ENCODE results near the gene SLC45A1. TPM values are rescaled to one million over a fixed set of nuclear protein-coding genes. Genes with fewer than 3 reads are reported as not detected.
"Not testable (repeated sequence)": the region's sequence is repeated elsewhere in the genome, so short reads cannot be mapped to it uniquely, and the experiment has no call there.

The SLC45A1 gene
- total RNA-seq, 1 experiment from 2014 or later: 2.5 TPM

DNA sequence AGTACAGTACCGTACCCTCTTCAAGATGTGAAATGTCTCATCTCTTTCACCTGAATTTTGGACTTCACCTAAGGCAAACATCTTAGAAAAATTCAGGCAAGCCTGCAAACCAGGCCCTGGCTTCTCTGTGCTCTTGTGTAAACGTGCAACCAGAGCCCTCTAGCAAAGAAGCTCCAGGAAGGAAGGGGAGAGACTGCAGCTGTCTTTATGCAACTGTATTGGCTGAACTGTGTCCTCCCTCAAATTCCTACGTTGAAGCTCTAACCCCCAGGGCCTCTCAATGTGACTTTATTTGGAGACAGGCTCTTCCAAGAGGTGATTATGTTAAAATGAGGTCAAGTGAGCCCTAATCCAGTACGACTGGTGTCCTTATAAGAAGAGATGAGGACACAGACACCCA is 60.3 kb downstream of the SLC45A1 start:
- Histone ChIP-seq H3K36me3 (peaks cover 31% of the 10 kb centered on the region), H3K27ac (no peak overlapping the region)

DNA sequence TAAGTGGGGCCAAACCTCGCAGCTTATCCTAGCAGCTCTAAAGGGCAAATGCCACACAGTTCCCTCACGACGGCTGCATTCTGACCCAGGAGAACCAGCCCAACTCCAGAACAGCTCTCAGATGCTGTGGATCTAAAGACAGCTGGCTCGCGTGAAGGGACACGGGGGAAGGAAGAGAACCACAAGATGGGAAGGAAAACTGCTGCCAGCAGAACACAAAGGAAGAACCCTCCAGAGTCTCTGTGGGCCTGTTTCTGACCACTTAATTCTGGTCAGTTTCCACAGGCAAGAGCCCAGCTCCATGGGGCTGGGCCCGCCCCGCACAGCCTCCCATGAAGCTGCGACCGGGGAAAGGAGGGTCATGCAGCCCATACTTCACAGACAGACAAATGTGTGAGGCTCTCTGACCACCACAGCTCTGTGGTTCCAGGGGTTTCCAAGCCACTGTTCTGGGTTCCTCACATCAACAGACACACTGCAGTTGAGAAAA is 61.1 kb downstream of the SLC45A1 start:
- Histone ChIP-seq H3K9me3 (replicated peaks) (no peaks in the 10 kb centered on the region), H3K27ac (no peak overlapping the region), H3K4me3 (no peak overlapping the region), H3K27me3 (replicated peaks) (no peaks in the 10 kb centered on the region), H3K36me3 (peaks cover 34% of the 10 kb centered on the region), H3K4me1 (replicated peaks) (peaks cover 12% of the 10 kb centered on the region)
- no peak for DNase-seq (ENCODE audit: low read depth in 1 of 2, low spot score in 2 of 2)

More for the DNA sequence above, 60.3 kb downstream of the SLC45A1 start:
- peaks cover 20% of the 10 kb centered on the region for H3K4me1 ChIP-seq (replicated peaks)
- H3K4me3 ChIP-seq: no peak overlapping the region
- H3K9me3 ChIP-seq (replicated peaks): no peaks in the 10 kb centered on the region
- no peaks in the 10 kb centered on the region for H3K27me3 ChIP-seq (replicated peaks)
- DNase-seq (ENCODE audit: low read depth in 1 of 2, low spot score in 2 of 2): no peak

DNA sequence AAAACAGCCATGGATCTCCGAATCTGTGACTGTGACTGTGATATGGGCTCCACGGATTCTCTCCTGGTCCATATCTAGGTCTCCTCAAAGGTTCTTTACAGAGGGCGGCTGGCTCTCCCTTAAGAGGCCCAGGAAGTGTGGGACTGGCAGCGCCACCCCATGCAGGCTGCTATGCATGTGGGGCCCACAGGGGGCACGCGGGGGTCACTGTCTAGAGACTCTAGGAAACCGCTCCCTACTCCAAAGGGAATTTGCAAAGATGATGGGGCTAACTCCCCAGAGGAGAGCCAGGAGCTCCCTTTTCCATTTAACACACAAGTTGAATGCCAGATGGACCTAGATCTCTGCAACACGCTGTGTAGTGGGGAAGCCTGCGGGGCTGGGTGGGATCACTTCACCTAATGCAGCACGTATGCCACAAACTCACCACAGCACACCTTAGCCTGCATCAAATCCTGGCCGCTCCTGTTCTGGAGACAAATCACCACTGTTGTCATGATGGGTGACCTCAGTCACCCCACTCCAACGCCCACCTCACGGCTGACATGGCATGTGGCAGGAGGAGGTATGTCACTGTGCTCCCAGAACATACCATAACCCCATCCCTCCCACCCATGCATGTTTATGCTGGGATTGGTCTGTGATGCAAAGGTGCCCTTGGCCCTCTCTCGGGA is 61.7 kb downstream of the SLC45A1 start:
- no peak overlapping the region for H3K27ac ChIP-seq
- H3K4me3 ChIP-seq: no peak overlapping the region
- no peaks in the 10 kb centered on the region for H3K9me3 ChIP-seq (replicated peaks)
- no peaks in the 10 kb centered on the region for H3K27me3 ChIP-seq (replicated peaks)
- peaks cover 34% of the 10 kb centered on the region for H3K36me3 ChIP-seq
- H3K4me1 ChIP-seq (replicated peaks): peaks cover 11% of the 10 kb centered on the region
- DNase-seq (ENCODE audit: low read depth in 1 of 2, low spot score in 2 of 2): no peak

DNA sequence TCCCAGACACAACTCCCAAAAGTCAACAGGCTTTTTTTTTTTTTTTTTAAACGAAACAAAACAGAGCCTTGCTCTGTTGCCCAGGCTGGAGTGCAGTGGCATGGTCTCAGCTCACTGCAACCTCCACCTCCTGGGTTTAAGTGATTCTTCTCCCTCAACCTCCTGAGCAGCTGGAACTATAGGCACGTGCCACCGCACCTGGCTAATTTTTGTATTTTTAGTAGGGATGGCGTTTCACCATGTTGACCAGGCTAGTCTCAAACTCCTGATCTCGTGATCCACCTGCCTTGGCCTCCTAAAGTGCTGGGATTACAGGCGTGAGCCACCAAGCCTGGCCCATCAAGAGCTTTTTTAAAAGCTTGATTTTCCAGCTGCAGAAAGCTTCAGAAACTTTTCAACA is 62.4 kb downstream of the SLC45A1 start:
- not testable (repeated sequence) for H3K4me1 ChIP-seq (replicated peaks); H3K4me3 ChIP-seq; DNase-seq (ENCODE audit: low read depth in 1 of 2, low spot score in 2 of 2); H3K9me3 ChIP-seq (replicated peaks); H3K27ac ChIP-seq; H3K27me3 ChIP-seq (replicated peaks)
- H3K36me3 ChIP-seq: peaks cover 37% of the 10 kb centered on the region

DNA sequence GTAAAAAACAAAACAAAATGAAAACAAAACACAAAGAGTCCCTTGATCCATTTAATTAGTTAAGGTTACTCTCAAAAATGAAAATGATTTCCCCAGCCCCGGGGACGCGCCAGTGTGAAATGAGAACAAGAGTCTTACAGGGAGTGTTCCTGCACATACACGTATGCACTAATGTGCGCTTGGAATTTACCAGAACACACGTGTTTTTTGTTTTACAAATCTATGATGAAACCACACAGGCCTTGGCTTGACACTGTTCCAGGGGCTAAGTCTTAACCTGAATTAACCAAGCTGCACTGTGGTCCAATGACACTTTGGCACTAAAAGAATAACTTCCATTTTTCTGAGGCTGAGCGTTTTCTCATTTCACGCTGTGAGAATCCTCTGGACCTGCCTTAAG is 63.7 kb downstream of the SLC45A1 start:
- no peak for DNase-seq (ENCODE audit: low read depth in 1 of 2, low spot score in 2 of 2)
- Histone ChIP-seq H3K4me1 (replicated peaks) (peaks cover 10% of the 10 kb centered on the region), H3K27ac (no peak overlapping the region), H3K4me3 (no peak overlapping the region), H3K9me3 (replicated peaks) (no peaks in the 10 kb centered on the region), H3K36me3 (peaks cover 39% of the 10 kb centered on the region), H3K27me3 (replicated peaks) (no peaks in the 10 kb centered on the region)

DNA sequence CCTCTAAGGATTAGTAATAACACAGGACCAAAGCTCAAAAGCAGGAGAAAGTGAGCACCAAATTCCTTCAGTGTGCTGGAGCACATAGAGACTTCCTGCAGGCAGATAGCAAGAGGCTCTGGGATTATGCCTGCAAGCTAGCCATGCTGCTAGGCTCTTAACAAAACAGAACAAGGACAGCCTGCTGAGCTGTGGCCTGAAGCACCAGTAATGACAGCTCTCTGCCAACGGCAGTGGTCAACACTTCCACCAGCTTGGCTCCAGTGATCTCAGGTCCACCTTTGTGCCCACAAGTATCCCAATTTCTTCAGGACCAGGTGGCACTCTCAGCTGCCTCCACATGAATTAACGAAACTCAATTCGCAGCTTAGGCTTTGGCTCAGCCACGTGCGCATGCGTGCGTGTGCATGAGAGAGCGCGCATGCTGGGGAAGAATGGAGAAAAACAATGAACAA is 64.2 kb downstream of the SLC45A1 start:
- no peaks in the 10 kb centered on the region for H3K27me3 ChIP-seq (replicated peaks)
- no peak overlapping the region for H3K27ac ChIP-seq
- H3K9me3 ChIP-seq (replicated peaks): no peaks in the 10 kb centered on the region
- H3K4me1 ChIP-seq (replicated peaks): peaks cover 10% of the 10 kb centered on the region
- peaks cover 39% of the 10 kb centered on the region for H3K36me3 ChIP-seq
- DNase-seq (ENCODE audit: low read depth in 1 of 2, low spot score in 2 of 2): no peak
- no peak overlapping the region for H3K4me3 ChIP-seq

DNA sequence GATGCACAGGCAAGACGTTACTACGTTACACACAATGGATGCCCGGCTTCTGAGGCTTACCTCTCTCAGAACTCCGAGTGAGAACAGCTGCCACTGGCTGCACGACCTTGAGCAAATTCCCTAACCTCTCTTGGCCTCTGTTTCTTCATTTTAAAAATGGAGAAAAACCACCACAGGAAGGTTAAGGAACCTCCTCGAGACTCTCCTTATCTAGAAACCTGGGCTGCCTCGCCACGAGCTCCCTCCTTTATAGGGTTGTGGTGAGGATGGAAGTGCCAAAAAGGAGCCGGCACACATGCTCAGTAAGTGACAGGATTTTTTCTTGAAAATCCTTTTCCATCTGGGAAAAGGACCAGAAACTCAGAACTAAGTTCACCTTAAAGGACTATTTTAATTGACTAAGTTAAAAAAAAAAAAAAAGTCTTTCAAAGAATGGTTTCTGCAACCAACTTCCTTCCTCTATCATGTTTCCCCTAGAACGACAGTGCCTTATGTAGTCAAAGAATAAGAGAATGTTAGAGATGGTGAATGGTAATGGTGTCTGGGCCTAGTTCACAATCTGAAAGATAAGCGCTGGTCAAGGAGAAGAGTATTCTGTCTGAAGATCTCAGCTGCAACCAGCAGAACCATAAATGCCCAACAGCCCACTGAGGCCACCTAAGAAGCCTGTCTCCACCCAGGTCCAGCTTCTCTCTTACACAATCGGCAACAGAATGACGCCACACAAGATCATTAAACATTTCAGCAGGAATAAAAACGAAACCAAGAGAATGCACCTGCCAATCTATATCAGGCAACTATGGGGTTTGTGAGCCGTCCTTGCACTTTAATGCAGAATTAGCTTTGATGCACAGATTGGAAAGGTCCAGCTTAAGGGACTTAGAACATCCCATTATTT is 64.9 kb downstream of the SLC45A1 start:
- Histone ChIP-seq H3K36me3 (peaks cover 32% of the 10 kb centered on the region), H3K4me3 (no peak overlapping the region), H3K4me1 (replicated peaks) (peaks cover 10% of the 10 kb centered on the region), H3K27ac (no peak overlapping the region), H3K27me3 (replicated peaks) (no peaks in the 10 kb centered on the region), H3K9me3 (replicated peaks) (no peaks in the 10 kb centered on the region)
- no peak for DNase-seq (ENCODE audit: low read depth in 1 of 2, low spot score in 2 of 2)

DNA sequence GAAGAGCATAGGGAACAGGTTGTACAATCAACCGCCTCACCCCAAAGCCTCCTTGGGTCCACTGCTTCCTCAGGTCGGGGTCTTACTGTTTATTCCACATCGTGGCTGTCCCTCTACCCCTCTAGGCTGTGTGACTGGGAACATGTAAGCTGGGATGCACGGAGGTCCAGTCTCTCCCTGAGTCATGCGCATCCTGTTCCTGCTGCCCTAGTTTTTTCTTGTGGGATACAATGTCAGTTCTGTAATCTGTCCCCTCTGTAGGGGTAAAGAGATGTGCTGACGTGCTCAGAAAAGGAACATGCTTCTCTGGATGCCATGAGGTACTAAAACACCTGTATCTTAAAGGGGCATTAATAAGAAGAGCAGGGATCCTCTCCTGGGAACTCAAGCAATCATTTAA is 66.2 kb downstream of the SLC45A1 start:
- peaks cover 31% of the 10 kb centered on the region for H3K36me3 ChIP-seq
- no peaks in the 10 kb centered on the region for H3K9me3 ChIP-seq (replicated peaks)
- H3K4me3 ChIP-seq: no peak overlapping the region
- H3K27ac ChIP-seq: no peak overlapping the region
- H3K27me3 ChIP-seq (replicated peaks): no peaks in the 10 kb centered on the region
- no peak for DNase-seq (ENCODE audit: low read depth in 1 of 2, low spot score in 2 of 2)
- H3K4me1 ChIP-seq (replicated peaks): peaks cover 10% of the 10 kb centered on the region

DNA sequence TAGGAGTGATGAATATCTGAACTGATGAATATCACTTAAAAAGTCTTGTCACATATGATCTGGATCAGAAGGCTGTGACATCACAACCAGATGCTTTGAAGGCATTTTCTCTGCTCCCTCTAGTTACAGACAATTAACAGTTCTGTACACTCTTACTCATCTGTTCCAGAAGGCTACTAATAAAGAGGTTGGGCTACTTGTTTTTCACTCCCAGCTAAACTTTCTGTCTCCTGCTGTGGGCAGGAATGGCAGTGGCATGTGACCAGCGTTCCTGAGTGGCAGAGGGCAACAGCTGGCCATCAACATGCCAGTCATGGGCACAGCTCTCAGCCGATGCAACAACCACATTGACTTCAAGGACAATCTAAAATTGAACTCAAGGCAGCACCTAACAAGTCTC is 66.7 kb downstream of the SLC45A1 start:
- Histone ChIP-seq H3K27ac (no peak overlapping the region), H3K36me3 (peaks cover 36% of the 10 kb centered on the region), H3K4me3 (no peak overlapping the region), H3K9me3 (replicated peaks) (no peaks in the 10 kb centered on the region), H3K27me3 (replicated peaks) (no peaks in the 10 kb centered on the region), H3K4me1 (replicated peaks) (peaks cover 10% of the 10 kb centered on the region)
- DNase-seq (ENCODE audit: low read depth in 1 of 2, low spot score in 2 of 2): no peak

DNA sequence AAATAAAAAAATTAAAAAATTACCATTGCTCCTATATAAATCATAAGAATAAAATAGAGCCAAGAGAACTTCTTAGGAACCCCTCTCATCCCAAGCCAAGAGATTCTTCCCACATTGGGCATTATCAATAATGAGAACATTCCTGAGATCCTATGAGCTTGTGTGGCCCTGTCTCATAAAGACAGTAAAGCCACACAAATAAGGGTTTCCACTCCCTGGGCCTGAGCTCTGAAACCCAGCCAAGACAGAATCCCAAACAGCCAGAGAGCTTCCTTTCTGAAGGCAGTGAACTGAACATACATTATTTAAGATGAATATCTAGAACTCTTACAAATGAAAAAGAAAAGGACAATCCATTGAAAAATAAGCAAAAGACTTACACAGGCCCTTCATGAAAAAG is 68.3 kb downstream of the SLC45A1 start:
- Histone ChIP-seq H3K4me3 (no peak overlapping the region), H3K27ac (no peak overlapping the region), H3K4me1 (replicated peaks) (peaks cover 10% of the 10 kb centered on the region), H3K36me3 (peaks cover 33% of the 10 kb centered on the region), H3K9me3 (replicated peaks) (no peaks in the 10 kb centered on the region), H3K27me3 (replicated peaks) (no peaks in the 10 kb centered on the region)
- DNase-seq (ENCODE audit: low read depth in 1 of 2, low spot score in 2 of 2): no peak

DNA sequence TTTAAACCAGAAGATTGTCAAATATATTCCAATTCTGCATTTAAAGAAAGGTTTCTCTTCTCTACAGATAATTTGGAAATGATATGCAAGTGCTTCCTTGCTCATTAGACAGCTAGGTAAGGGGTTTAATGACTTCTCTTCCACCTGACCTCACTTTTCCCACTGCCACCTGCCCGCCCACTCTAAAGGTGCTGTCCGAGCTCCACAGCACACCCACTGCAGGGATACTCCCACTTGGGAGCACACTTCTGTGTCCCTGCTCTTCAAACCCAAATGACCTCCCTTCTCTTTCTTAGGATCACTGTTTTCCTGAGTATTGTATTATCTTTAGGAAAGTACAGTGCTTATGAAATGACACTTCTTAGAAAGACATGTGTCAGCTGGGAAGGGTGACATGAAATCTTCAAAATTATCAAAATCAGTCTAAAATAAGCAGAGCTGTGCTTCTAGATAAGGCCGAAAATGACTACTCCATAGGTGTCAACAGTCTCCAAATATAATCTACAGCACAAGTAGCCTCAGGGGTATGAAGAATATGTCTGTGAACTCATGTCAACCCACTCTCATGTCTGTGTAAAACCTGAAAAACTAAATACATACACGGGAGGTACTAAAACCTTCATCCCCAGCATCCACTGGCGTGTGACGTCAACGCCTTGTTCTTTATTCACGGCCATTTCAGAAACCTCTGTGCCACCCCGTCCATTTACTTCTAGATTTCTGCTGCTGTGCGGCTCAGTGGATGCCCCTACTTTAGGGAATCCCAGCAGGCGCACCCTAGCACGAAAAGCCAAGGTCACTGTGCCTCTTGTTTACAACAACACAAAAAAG is 71.0 kb downstream of the SLC45A1 start:
- Histone ChIP-seq H3K9me3 (replicated peaks) (no peaks in the 10 kb centered on the region), H3K4me3 (no peak overlapping the region), H3K27me3 (replicated peaks) (no peaks in the 10 kb centered on the region), H3K36me3 (peaks cover 21% of the 10 kb centered on the region), H3K4me1 (replicated peaks) (peaks cover 16% of the 10 kb centered on the region), H3K27ac (no peak overlapping the region)
- no peak for DNase-seq (ENCODE audit: low read depth in 1 of 2, low spot score in 2 of 2)

DNA sequence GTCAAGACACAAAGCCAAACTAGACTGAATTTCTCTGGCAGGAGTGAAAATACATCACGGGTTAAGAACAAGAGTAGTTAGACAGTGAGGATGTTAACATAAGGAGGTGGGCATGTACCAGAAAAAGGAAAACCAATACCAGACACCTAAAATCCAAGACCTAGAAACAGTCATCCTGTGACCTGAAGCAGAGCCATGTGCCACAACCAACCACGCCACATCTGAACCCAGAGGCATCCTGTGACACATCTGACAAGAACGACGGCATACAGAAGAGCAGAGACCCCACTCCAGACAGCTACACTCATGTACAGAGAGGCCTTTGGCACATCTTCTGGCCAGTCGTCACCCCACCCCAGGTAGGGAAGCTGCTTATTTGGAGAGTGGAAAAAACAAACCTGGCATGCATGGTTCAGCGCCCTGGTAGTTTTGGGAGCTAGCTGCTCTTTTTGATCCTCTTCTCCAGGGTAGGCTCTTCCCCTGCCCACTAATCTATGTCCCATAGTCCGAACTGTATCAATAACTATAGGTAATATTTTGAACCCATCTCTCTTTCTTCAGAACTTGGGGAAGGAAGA is 72.1 kb downstream of the SLC45A1 start:
- H3K4me1 ChIP-seq (replicated peaks): peaks cover 18% of the 10 kb centered on the region
- no peak for DNase-seq (ENCODE audit: low read depth in 1 of 2, low spot score in 2 of 2)
- H3K36me3 ChIP-seq: peaks cover 21% of the 10 kb centered on the region
- H3K27ac ChIP-seq: no peak overlapping the region
- no peak overlapping the region for H3K4me3 ChIP-seq
- no peaks in the 10 kb centered on the region for H3K27me3 ChIP-seq (replicated peaks)
- H3K9me3 ChIP-seq (replicated peaks): no peaks in the 10 kb centered on the region

DNA sequence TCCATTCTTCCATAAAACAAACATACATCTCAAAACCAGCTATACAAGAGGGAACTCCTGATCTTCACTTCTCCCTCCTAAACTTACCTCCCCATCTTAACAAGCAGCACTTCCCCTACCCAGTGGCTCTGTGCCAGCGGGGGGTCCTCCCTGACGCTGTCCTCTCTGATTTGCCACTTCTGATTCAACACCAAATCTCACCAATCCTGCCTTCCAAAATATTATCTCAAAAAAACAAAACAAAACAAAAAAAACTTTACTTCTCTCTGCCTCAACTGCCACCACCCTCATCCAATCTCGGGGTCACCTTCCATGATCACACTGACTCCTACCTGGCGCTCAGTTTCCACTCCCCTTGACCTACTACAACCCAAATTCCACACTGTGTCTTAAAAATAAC is 72.8 kb downstream of the SLC45A1 start:
- Histone ChIP-seq H3K4me1 (replicated peaks) (peaks cover 24% of the 10 kb centered on the region), H3K27ac (no peak overlapping the region), H3K36me3 (peaks cover 18% of the 10 kb centered on the region), H3K9me3 (replicated peaks) (no peaks in the 10 kb centered on the region), H3K4me3 (no peak overlapping the region), H3K27me3 (replicated peaks) (no peaks in the 10 kb centered on the region)
- no peak for DNase-seq (ENCODE audit: low read depth in 1 of 2, low spot score in 2 of 2)

Data from SJSA1 (cell line).